GM03348 (cell line): ENCODE measurements around the gene TYW1.
"Not testable (repeated sequence)": the region's sequence is repeated elsewhere in the genome, so short reads cannot be mapped to it uniquely, and the experiment has no call there.

Experiments used
- DNase-seq: peaks from one replicate; pipeline ENCODE4 v3.0.0; 2012; ENCODE audit warnings: low spot score

The TYW1 gene

GRCh38 chr7:67191002-67191720 is 194.5 kb downstream of the TYW1 start:
- DNase-seq, result not testable (repeated sequence)

GRCh38 chr7:67192123-67192702 is 195.6 kb downstream of the TYW1 start:
- peak; percentile 12 for DNase-seq

- DNase-seq, result not testable (repeated sequence)
These were observed 196.4 kb downstream of the TYW1 start for GRCh38 chr7:67192889-67193613.

GRCh38 chr7:67196176-67196575 is 199.5 kb downstream of the TYW1 start:
- not testable (repeated sequence) for DNase-seq

GRCh38 chr7:67198865-67199526 is 202.4 kb downstream of the TYW1 start:
- DNase-seq, result not testable (repeated sequence)

- not testable (repeated sequence) for DNase-seq
These were observed 209.1 kb downstream of the TYW1 start for GRCh38 chr7:67205772-67206171.

GRCh38 chr7:67206452-67206851 is 209.8 kb downstream of the TYW1 start:
- DNase-seq, result no peak

- not testable (repeated sequence) for DNase-seq
These were observed 212.0 kb downstream of the TYW1 start for GRCh38 chr7:67208656-67209055.

GRCh38 chr7:67209256-67209655 is 212.6 kb downstream of the TYW1 start:
- no peak for DNase-seq

GRCh38 chr7:67210567-67210966 is 213.9 kb downstream of the TYW1 start:
- no peak for DNase-seq

- not testable (repeated sequence) for DNase-seq
These were observed 215.2 kb downstream of the TYW1 start for GRCh38 chr7:67211650-67212330.

GRCh38 chr7:67213038-67213437 is 216.4 kb downstream of the TYW1 start:
- DNase-seq, result not testable (repeated sequence)

- not testable (repeated sequence) for DNase-seq
These were observed 226.9 kb downstream of the TYW1 start for GRCh38 chr7:67223551-67223950.

GRCh38 chr7:67226340-67226907 is 229.8 kb downstream of the TYW1 start:
- DNase-seq, result not testable (repeated sequence)

- not testable (repeated sequence) for DNase-seq
These were observed 230.3 kb downstream of the TYW1 start for GRCh38 chr7:67226967-67227366.

GRCh38 chr7:67229018-67229417 is 232.4 kb downstream of the TYW1 start:
- DNase-seq, result not testable (repeated sequence)

GRCh38 chr7:67230029-67230428 is 233.4 kb downstream of the TYW1 start:
- DNase-seq, result not testable (repeated sequence)

GRCh38 chr7:67233506-67233905 is 236.9 kb downstream of the TYW1 start:
- not testable (repeated sequence) for DNase-seq

GRCh38 chr7:67236216-67236615 is 239.6 kb downstream of the TYW1 start:
- DNase-seq, result not testable (repeated sequence)

GRCh38 chr7:67242871-67243270 is 246.2 kb downstream of the TYW1 start:
- not testable (repeated sequence) for DNase-seq

GRCh38 chr7:67248364-67248763 is 251.7 kb downstream of the TYW1 start:
- not testable (repeated sequence) for DNase-seq
